ENCODE data around the gene BTBD6. TPM values are rescaled to one million over a fixed set of nuclear protein-coding genes. Genes with fewer than 3 reads are reported as not detected.

Gene BTBD6
- total RNA-seq = 38.9 and 42.6 TPM in 2 replicates

GRCh38 chr14:105248368-105249181 lies at the start of gene BTBD6:
Gene BTBD6 (plus strand): TSS chr14:105248533. CDS start chr14:105248712, 179 bp downstream.

Other genes with a start within 250 kb of the BTBD6 start
- gene CDCA4, start 227.4 kb upstream of the BTBD6 start, total RNA-seq = 7.3 and 8.9 TPM in 2 replicates
- 0.32 and 1.0 TPM in 2 replicates for gene GPR132, start 183.1 kb upstream of the BTBD6 start, total RNA-seq
- 2.4 and 2.7 TPM in 2 replicates for gene JAG2, start 79.8 kb upstream of the BTBD6 start, total RNA-seq
- gene NUDT14, start 67.2 kb upstream of the BTBD6 start, total RNA-seq = 8.3 and 22.7 TPM in 2 replicates
- gene BRF1, start 52.5 kb downstream of the BTBD6 start, total RNA-seq = 36.1 and 36.5 TPM in 2 replicates
- gene PACS2, start 66.2 kb downstream of the BTBD6 start, total RNA-seq = 41.1 and 52.3 TPM in 2 replicates
- gene TEX22, start 150.0 kb downstream of the BTBD6 start, total RNA-seq = 0.43 and 0.47 TPM in 2 replicates
- gene MTA1, start 171.3 kb downstream of the BTBD6 start, total RNA-seq = 26.6 and 29.6 TPM in 2 replicates
- 26.7 and 43.5 TPM in 2 replicates for gene CRIP2, start 226.3 kb downstream of the BTBD6 start, total RNA-seq
- gene CRIP1, start 238.4 kb downstream of the BTBD6 start, total RNA-seq = 6.2 and 9.3 TPM in 2 replicates
- 1.5 and 2.4 TPM in 2 replicates for gene TEDC1, start 242.7 kb downstream of the BTBD6 start, total RNA-seq

All from bronchial smooth muscle cell (primary cell).